H1 (cell line): ENCODE data around the gene ACOT11. TPM values are rescaled to one million over a fixed set of nuclear protein-coding genes. Genes with fewer than 3 reads are reported as not detected.

Experiments used
- CTCF ChIA-PET: fragments of 300-600 bp; sonication (Branson Sonifier 250); formaldehyde crosslinking; loops from one replicate; lab custom pipeline; 2021; ENCODE audit not compliant: partially characterized antibody; lab: Charles Lee
- POLR2A ChIA-PET: fragments of 300-600 bp; sonication (Branson Sonifier 250); formaldehyde crosslinking; loops from one replicate; lab custom pipeline; 2021; ENCODE audit warnings: inconsistent platforms; ENCODE audit not compliant: partially characterized antibody; lab: Charles Lee
- DNase-seq, 2 experiments: peaks; one replicate each; pipeline versions ENCODE4 v3.0.0 to v3.0.0-alpha.2; 2010 to 2022; ENCODE audit warnings: low spot score in 2 of 2, low read depth in 1 of 2, mixed read lengths in 1 of 2
- FAIRE-seq: peaks from 2 replicates; lab custom pipeline; 2011; peaks lifted over from hg19 to GRCh38; lab: Jason Lieb, UNC
- H2AFZ ChIP-seq: 2 replicates; pipeline ENCODE4 v1.8.1; 2012; ENCODE audit warnings: low read length, inconsistent platforms
- H2AK5ac ChIP-seq: 2 replicates; pipeline ENCODE4 v1.6.1; 2013; ENCODE audit warnings: low read depth, low read length
- H2BK120ac ChIP-seq: replicated peaks from 2 replicates; pipeline ENCODE3; 2013; ENCODE audit warnings: low read depth, low read length, inconsistent platforms
- H2BK12ac ChIP-seq: 2 replicates; pipeline ENCODE4 v1.6.1; 2013; ENCODE audit warnings: low read depth, low read length
- H2BK15ac ChIP-seq: 2 replicates; pipeline ENCODE4 v1.6.1; 2013; ENCODE audit warnings: low read length
- H2BK20ac ChIP-seq: 2 replicates; pipeline ENCODE4 v1.6.1; 2013; ENCODE audit warnings: low read length
- H2BK5ac ChIP-seq: 2 replicates; pipeline ENCODE4 v1.6.1; 2013; ENCODE audit warnings: low read depth, low read length
- H3K14ac ChIP-seq: 2 replicates; pipeline ENCODE4 v1.6.1; 2013; ENCODE audit warnings: inconsistent platforms; ENCODE audit not compliant: insufficient read length
- H3K18ac ChIP-seq: 2 replicates; pipeline ENCODE4 v1.6.1; 2013; ENCODE audit warnings: low read length; ENCODE audit errors: extremely low read depth
- H3K23ac ChIP-seq: 2 replicates; pipeline ENCODE4 v1.6.1; 2013; ENCODE audit warnings: inconsistent platforms; ENCODE audit not compliant: insufficient read length
- H3K23me2 ChIP-seq: 2 replicates; pipeline ENCODE4 v1.6.1; 2013; ENCODE audit warnings: low read depth, low read length
- H3K27ac ChIP-seq: 2 replicates; pipeline ENCODE4 v1.6.1; 2011; ENCODE audit warnings: low read depth, low read length, inconsistent platforms
- H3K27me3 ChIP-seq, 4 experiments: replicated peaks in 1 of 4; 1 replicate in 1 of 4; 2 replicates in 3 of 4; pipeline versions ENCODE4 v1.6.1 to v1.8.1; 2011 to 2013; ENCODE audit warnings: low read length in 3 of 4, mild to moderate bottlenecking in 3 of 4, inconsistent platforms in 2 of 4, mixed read lengths in 2 of 4, moderate library complexity in 1 of 4; ENCODE audit not compliant: control insufficient read depth in 3 of 4, insufficient read depth in 3 of 4; ENCODE audit errors: extremely low read depth in 1 of 4
- H3K36me3 ChIP-seq, 4 experiments: 2 replicates each; pipeline versions ENCODE4 v1.6.1 to v1.8.1; 2011 to 2013; ENCODE audit warnings: mild to moderate bottlenecking in 4 of 4, low read length in 3 of 4, moderate library complexity in 2 of 4, control low read depth in 1 of 4, inconsistent platforms in 1 of 4; ENCODE audit not compliant: insufficient read depth in 4 of 4, control insufficient read depth in 2 of 4
- H3K4ac ChIP-seq: replicated peaks from 2 replicates; pipeline ENCODE3; 2013; ENCODE audit warnings: low read length, low read depth, mixed read lengths, inconsistent platforms; ENCODE audit not compliant: insufficient read length
- H3K4me1 ChIP-seq, 4 experiments: replicated peaks in 1 of 4; 1 replicate in 1 of 4; 2 replicates in 3 of 4; pipeline versions ENCODE4 v1.6.1 to v1.8.1; 2011 to 2013; ENCODE audit warnings: low read length in 3 of 4, inconsistent platforms in 2 of 4, mixed read lengths in 1 of 4; ENCODE audit not compliant: insufficient read depth in 4 of 4, control insufficient read depth in 3 of 4
- H3K4me2 ChIP-seq, 2 experiments: 2 replicates each; pipeline versions ENCODE4 v1.6.1 to v1.8.1; 2011 to 2013; ENCODE audit warnings: low read depth in 2 of 2, low read length in 2 of 2, control low read depth in 1 of 2, inconsistent platforms in 1 of 2, mild to moderate bottlenecking in 1 of 2; ENCODE audit not compliant: insufficient read depth in 1 of 2
- H3K4me3 ChIP-seq, 4 experiments: fragments of 200-600, 300-600 bp in 1 of 4; sonication (generic), shearing (Covaris generic), sonication (Bioruptor Twin) in 1 of 4; 2 replicates each; pipeline versions ENCODE4 v1.5.1 to v1.8.1; 2011 to 2016; ENCODE audit warnings: low read length in 4 of 4, low read depth in 3 of 4, control low read depth in 2 of 4, inconsistent platforms in 2 of 4, mild to moderate bottlenecking in 2 of 4, mixed read lengths in 1 of 4, moderate library complexity in 1 of 4; ENCODE audit not compliant: insufficient read depth in 2 of 4; ENCODE audit errors: extremely low read depth in 1 of 4
- H3K56ac ChIP-seq: replicated peaks from 2 replicates; pipeline ENCODE3; 2013; ENCODE audit warnings: low read depth, mild to moderate bottlenecking, mixed read lengths, low read length, inconsistent platforms; ENCODE audit not compliant: insufficient read length
- H3K79me1 ChIP-seq: 2 replicates; pipeline ENCODE4 v1.6.1; 2013; ENCODE audit warnings: low read depth, low read length, control low read depth
- H3K79me2 ChIP-seq, 2 experiments: 2 replicates each; pipeline versions ENCODE4 v1.6.1 to v1.8.1; 2012 to 2013; ENCODE audit warnings: low read length in 2 of 2, mild to moderate bottlenecking in 2 of 2, inconsistent platforms in 1 of 2; ENCODE audit not compliant: insufficient read depth in 2 of 2, control insufficient read depth in 1 of 2
- H3K9ac ChIP-seq, 4 experiments: replicated peaks in 1 of 4; 1 replicate in 1 of 4; 2 replicates in 3 of 4; pipeline versions ENCODE4 v1.6.1 to v1.8.1; 2011 to 2013; ENCODE audit warnings: low read depth in 3 of 4, low read length in 3 of 4, control low read depth in 2 of 4, mild to moderate bottlenecking in 2 of 4, moderate library complexity in 2 of 4, inconsistent platforms in 1 of 4; ENCODE audit errors: extremely low read depth in 1 of 4
- H3K9me3 ChIP-seq, 2 experiments: 2 replicates each; pipeline versions ENCODE4 v1.6.1 to v1.8.1; 2012 to 2013; ENCODE audit warnings: mild to moderate bottlenecking in 2 of 2, moderate library complexity in 2 of 2, control low read depth in 1 of 2, inconsistent platforms in 1 of 2, low read depth in 1 of 2, low read length in 1 of 2, mixed read lengths in 1 of 2; ENCODE audit not compliant: insufficient read depth in 2 of 2
- H4K20me1 ChIP-seq, 2 experiments: replicated peaks in 1 of 2; 2 replicates each; pipeline versions ENCODE3 to v1.8.1; 2011 to 2013; ENCODE audit warnings: inconsistent platforms in 2 of 2, low read length in 2 of 2, mild to moderate bottlenecking in 1 of 2; ENCODE audit not compliant: insufficient read depth in 2 of 2, control insufficient read depth in 1 of 2
- H4K5ac ChIP-seq: 2 replicates; pipeline ENCODE4 v1.6.1; 2013; ENCODE audit warnings: low read length, low read depth, mixed read lengths, inconsistent platforms; ENCODE audit not compliant: insufficient read length
- H4K8ac ChIP-seq: 2 replicates; pipeline ENCODE4 v1.8.0; 2013; ENCODE audit warnings: mild to moderate bottlenecking, moderate library complexity, low read length, inconsistent platforms; ENCODE audit not compliant: insufficient read depth; ENCODE audit errors: extremely low read depth
- H4K91ac ChIP-seq: replicated peaks from 2 replicates; pipeline ENCODE3; 2013; ENCODE audit warnings: low read length, mixed read lengths, inconsistent platforms; ENCODE audit not compliant: insufficient read length
- CBX5 ChIP-seq: fragments of 300-800, 300-1000 bp; sonication (generic); IDR thresholded peaks from 2 replicates; pipeline ENCODE4 v1.7.1; 2016; ENCODE audit warnings: antibody characterized with exemption, low read length, low read depth
- JUN ChIP-seq: IDR thresholded peaks from 2 replicates; pipeline ENCODE4 v1.6.1; 2011; ENCODE audit warnings: low read depth, mild to moderate bottlenecking, improper control_type of control experiment, low read length
- KDM1A ChIP-seq: fragments of 200-600, 300-600 bp; sonication (generic); IDR thresholded peaks from 2 replicates; pipeline ENCODE4 v1.7.1; 2016; ENCODE audit warnings: mild to moderate bottlenecking, low read length, borderline replicate concordance
- POLR2AphosphoS5 ChIP-seq: IDR thresholded peaks from 2 replicates; pipeline ENCODE4 v1.6.1; 2011; ENCODE audit warnings: low read depth, low read length
- SIN3A ChIP-seq, 2 experiments: IDR thresholded peaks in 1 of 2; conservative IDR thresholded peaks in 1 of 2; 2 replicates each; pipeline ENCODE4 v1.6.1; 2011 to 2012; ENCODE audit warnings: low read length in 2 of 2, improper control_type of control experiment in 1 of 2, low read depth in 1 of 2, mild to moderate bottlenecking in 1 of 2
- SIX5 ChIP-seq: IDR thresholded peaks from 2 replicates; pipeline ENCODE4 v1.6.1; 2011; ENCODE audit warnings: mild to moderate bottlenecking, low read depth, low read length
- TEAD4 ChIP-seq: IDR thresholded peaks from 2 replicates; pipeline ENCODE4 v1.6.1; 2012; ENCODE audit warnings: low read depth, low read length, inconsistent platforms, mixed read lengths
- ZNF274 ChIP-seq: IDR thresholded peaks from 2 replicates; pipeline ENCODE4 v1.7.0; 2012; ENCODE audit warnings: low read length, borderline replicate concordance; ENCODE audit errors: extremely low read depth
- WGBS, 2 experiments: shearing (Covaris generic) in 1 of 2; methylation state at CpG; one replicate each; pipeline versions ENCODE4 v1.1.6 to v1.1.7; 2013 to 2015; ENCODE audit warnings: low lambda C conversion rate in 2 of 2, mixed read lengths in 2 of 2, inconsistent platforms in 1 of 2, low coverage in 1 of 2, missing lambda C conversion rate in 1 of 2; ENCODE audit not compliant: insufficient replicate concordance in 2 of 2, insufficient coverage in 1 of 2, insufficient read length in 1 of 2; ENCODE audit errors: extremely low coverage in 1 of 2, missing lambda C conversion rate in 1 of 2; 5-methylcytosine and 5-hydroxymethylcytosine counted together
- polyA plus RNA-seq, 7 experiments: library from polyadenylated mRNA; depleted of rRNA in 3 of 7; stranded (reverse) in 5 of 7; unstranded in 2 of 7; fragments of >200 nt in 5 of 7; fragments of 200-250 nt in 2 of 7; gene quantifications; 1 replicate in 5 of 7; 2 replicates in 1 of 7; 4 replicates in 1 of 7; pipeline versions ENCODE4 v1.2.1 to v1.2.3, GENCODE V29; 2011 to 2013; ENCODE audit warnings: missing spikeins in 2 of 7, mixed read lengths in 2 of 7
- total RNA-seq: library from RNA; stranded (reverse); fragmentation: NEBNext Ultra II Directional; extraction: Animal tissue kit (Norgen Biotek cat#: 25700); gene quantifications from 2 replicates; pipeline ENCODE4 v1.2.1, GENCODE V29; 2021
- TF ChIP-seq, protein P1 (sequence below): IDR thresholded peaks from 2 replicates; pipeline ENCODE4 v1.6.1; 2012; ENCODE audit warnings: inconsistent platforms
- TF ChIP-seq, protein P2 (sequence below): IDR thresholded peaks from 2 replicates; pipeline ENCODE4 v1.6.1; 2012; ENCODE audit warnings: inconsistent platforms

ACOT11 gene
- total and polyA plus RNA-seq, 2 of the 8 experiments (the other 6 are each of a cell fraction or from before 2014, with no cell fraction given): 3.8 to 4.5 TPM

DNA sequence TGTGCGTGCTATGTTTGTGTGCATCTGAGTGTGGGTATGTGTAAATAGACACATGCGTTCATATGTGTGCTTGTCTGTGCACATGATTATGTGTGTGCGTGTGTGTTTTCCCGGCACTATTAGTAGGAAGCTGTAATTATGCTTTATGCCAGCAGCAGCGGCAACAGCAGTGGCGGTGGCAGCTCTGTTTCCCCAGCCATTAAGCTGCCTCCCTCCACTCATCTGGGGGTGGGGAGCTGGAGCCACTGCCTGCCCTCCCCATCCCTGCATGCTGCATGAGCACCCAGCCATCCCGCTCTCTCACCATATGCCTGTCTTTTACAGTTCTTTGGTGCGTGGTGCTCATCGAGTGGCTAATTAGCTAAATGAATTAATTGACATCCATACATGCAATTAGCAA, 30.5 kb upstream of the ACOT11 start:
- POLR2A ChIA-PET: interaction anchor here (1.1 to 1.2 kb wide), 2 partner anchors 12 kb away, joined by 3 read pairs; no protein-coding TSS in a partner anchor
- no peak for TF ChIP-seq SIX5
- no peak for TF ChIP-seq KDM1A
- no peak for TF ChIP-seq ZNF274
- no peak for TF ChIP-seq POLR2AphosphoS5
- TF ChIP-seq, protein P1, sequence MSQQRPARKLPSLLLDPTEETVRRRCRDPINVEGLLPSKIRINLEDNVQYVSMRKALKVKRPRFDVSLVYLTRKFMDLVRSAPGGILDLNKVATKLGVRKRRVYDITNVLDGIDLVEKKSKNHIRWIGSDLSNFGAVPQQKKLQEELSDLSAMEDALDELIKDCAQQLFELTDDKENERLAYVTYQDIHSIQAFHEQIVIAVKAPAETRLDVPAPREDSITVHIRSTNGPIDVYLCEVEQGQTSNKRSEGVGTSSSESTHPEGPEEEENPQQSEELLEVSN: no peak
- TF ChIP-seq JUN: no peak
- TF ChIP-seq SIN3A (conservative IDR thresholded peaks at IDR 0.05 in 1 of 2, IDR thresholded peaks at IDR 0.05 in 1 of 2; ENCODE audit: low read depth in 1 of 2, low read length in 2 of 2): no peak
- TF ChIP-seq, protein P2, sequence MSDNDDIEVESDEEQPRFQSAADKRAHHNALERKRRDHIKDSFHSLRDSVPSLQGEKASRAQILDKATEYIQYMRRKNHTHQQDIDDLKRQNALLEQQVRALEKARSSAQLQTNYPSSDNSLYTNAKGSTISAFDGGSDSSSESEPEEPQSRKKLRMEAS: no peak
- TF ChIP-seq CBX5: no peak
- no peak for TF ChIP-seq TEAD4

More for the DNA sequence above, 30.5 kb upstream of the ACOT11 start:
- H3K4ac ChIP-seq: no peak overlapping the region
- no peak overlapping the region for H3K14ac ChIP-seq
- no peaks in the 10 kb centered on the region for H3K36me3 ChIP-seq
- no peaks in the 10 kb centered on the region for H3K27me3 ChIP-seq
- CTCF ChIA-PET: interaction anchor here (1.0 to 2.5 kb wide), 10 partner anchors 8 to 391 kb away, joined by 3 to 16 read pairs (median 3); no protein-coding TSS in a partner anchor
- no peaks in the 10 kb centered on the region for H4K20me1 ChIP-seq
- H3K18ac ChIP-seq: no peak overlapping the region
- H3K27ac ChIP-seq: no peak overlapping the region
- no peak overlapping the region for H4K8ac ChIP-seq
- no peak overlapping the region for H3K23ac ChIP-seq
- H2BK15ac ChIP-seq: 0 out of 2 replicates have a peak overlapping the region, but pooled peaks have one; percentile 35
- no peak overlapping the region for H2BK12ac ChIP-seq
- no peaks in the 10 kb centered on the region for H3K4me1 ChIP-seq
- H3K79me2 ChIP-seq: no peaks in the 10 kb centered on the region
- no peaks in the 10 kb centered on the region for H3K23me2 ChIP-seq
- H3K79me1 ChIP-seq: no peaks in the 10 kb centered on the region
- 0 out of 2 replicates have a peak overlapping the region, but pooled peaks have one; percentile 28 for H2AK5ac ChIP-seq
- H2BK120ac ChIP-seq: no peak overlapping the region
- no peaks in the 10 kb centered on the region for H3K9me3 ChIP-seq
- 92% methylated on average over 9 of the region's 9 CpGs; no CpG with 5 or more reads in 1 of the 2 experiments for WGBS, 2 experiments
- no peak overlapping the region for H3K4me3 ChIP-seq
- FAIRE-seq: no peak
- H3K4me2 ChIP-seq: no peak overlapping the region
- H2AFZ ChIP-seq: no peak overlapping the region
- 0 out of 7 replicates have a peak overlapping the region, but pooled peaks of 1 of the 4 experiments have one; percentile 11 for H3K9ac ChIP-seq
- H4K5ac ChIP-seq: no peak overlapping the region
- H2BK5ac ChIP-seq: no peak overlapping the region
- DNase-seq: no peak
- H3K56ac ChIP-seq: no peak overlapping the region
- no peak overlapping the region for H2BK20ac ChIP-seq
- H4K91ac ChIP-seq: peak overlapping the region; percentile 34
